Peyer's patch (tissue), 4 donors: Measurements from ENCODE around the gene DIPK1A. TPM values are rescaled to one million over a fixed set of nuclear protein-coding genes. Genes with fewer than 3 reads are reported as not detected.

Source experiments
- DNase-seq, 3 donors: peaks; one replicate each; pipeline ENCODE4 v3.0.0-alpha.2; 2017 to 2019
- H3K27ac ChIP-seq, 4 donors: fragments of 200-600 bp; sonication (generic); one replicate each; pipeline ENCODE4 v1.5.1; 2016 to 2019
- H3K27me3 ChIP-seq, 2 donors: fragments of 200-600 bp; sonication (generic); one replicate each; pipeline ENCODE4 v1.5.1; 2019
- H3K36me3 ChIP-seq, 3 donors: fragments of 200-600 bp; sonication (generic); one replicate each; pipeline ENCODE4 v1.5.1; 2016 to 2019
- H3K4me1 ChIP-seq, 4 donors: fragments of 200-600 bp; sonication (generic); one replicate each; pipeline ENCODE4 v1.5.1; 2016 to 2019
- H3K4me3 ChIP-seq, 4 donors: fragments of 200-600 bp; sonication (generic); 1 replicate in 3 of 4; 2 replicates in 1 of 4; pipeline ENCODE4 v1.5.1; 2016 to 2019; ENCODE audit warnings: mild to moderate bottlenecking in 1 of 4
- H3K9me3 ChIP-seq, 4 donors: fragments of 200-600 bp; sonication (generic); one replicate each; pipeline ENCODE4 v1.5.1; 2016 to 2019; ENCODE audit warnings: mild to moderate bottlenecking in 1 of 4
- CTCF ChIP-seq, 6 experiments: fragments of 450-650 bp in 4 of 6; fragments of 200-600 bp in 2 of 6; sonication (generic) in 1 of 6; IDR thresholded peaks; one replicate each; pipeline ENCODE4 v1.5.1; 2017 to 2019; ENCODE audit warnings: antibody characterized with exemption in 6 of 6, mild to moderate bottlenecking in 3 of 6, moderate library complexity in 1 of 6
- POLR2A ChIP-seq, 2 donors: fragments of 450-650 bp; IDR thresholded peaks; one replicate each; pipeline ENCODE4 v1.5.1; 2017; ENCODE audit warnings: antibody characterized with exemption in 2 of 2, mild to moderate bottlenecking in 2 of 2, moderate library complexity in 2 of 2
- total RNA-seq, 4 donors: library from RNA; depleted of rRNA; stranded (reverse); fragments of >200 nt; gene quantifications; one replicate each; pipeline ENCODE4 v1.1.0, GENCODE V29; 2016

DIPK1A gene
- total RNA-seq, 4 donors from 2014 or later: 5.1 to 12.4 (median 7.8) TPM

DNA sequence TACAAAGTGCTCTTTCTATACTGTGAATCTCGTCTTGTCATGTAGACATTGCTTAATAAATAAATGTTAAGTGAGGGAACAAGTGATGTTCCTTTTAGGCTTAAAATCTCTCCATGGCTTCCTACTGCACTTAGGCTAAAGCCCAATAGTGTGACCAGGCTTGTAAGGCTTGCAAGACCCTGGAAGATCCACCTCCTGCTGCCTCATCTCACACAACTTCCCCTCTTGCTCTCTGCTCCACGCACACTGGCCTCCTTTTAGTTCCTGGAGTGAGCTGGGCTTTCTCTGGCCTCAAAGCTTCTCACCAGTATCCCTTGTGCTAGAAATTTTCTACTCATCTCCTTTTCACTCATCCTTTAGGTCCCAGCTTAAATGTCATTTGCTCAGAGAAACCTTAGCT, 41.5 kb upstream of the DIPK1A start:
- H3K4me1 ChIP-seq: no peaks in the 10 kb centered on the region
- TF ChIP-seq POLR2A (IDR thresholded peaks at IDR 0.05): no peak
- no peak for TF ChIP-seq CTCF (IDR thresholded peaks at IDR 0.05)
- H3K27ac ChIP-seq: no peak overlapping the region
- no peak overlapping the region for H3K4me3 ChIP-seq
- no peaks in the 10 kb centered on the region for H3K36me3 ChIP-seq
- DNase-seq: no peak
- no peaks in the 10 kb centered on the region for H3K27me3 ChIP-seq
- no peaks in the 10 kb centered on the region for H3K9me3 ChIP-seq

- TF ChIP-seq POLR2A (IDR thresholded peaks at IDR 0.05): no peak
- H3K4me3 ChIP-seq: no peak overlapping the region
- H3K27me3 ChIP-seq: no peaks in the 10 kb centered on the region
- no peaks in the 10 kb centered on the region for H3K4me1 ChIP-seq
- H3K9me3 ChIP-seq: no peaks in the 10 kb centered on the region
- H3K36me3 ChIP-seq: no peaks in the 10 kb centered on the region
- no peak for DNase-seq
- H3K27ac ChIP-seq: no peak overlapping the region
Measured at GRCh38 chr1:93001893-93002292, 40.6 kb upstream of the DIPK1A start.

DNA sequence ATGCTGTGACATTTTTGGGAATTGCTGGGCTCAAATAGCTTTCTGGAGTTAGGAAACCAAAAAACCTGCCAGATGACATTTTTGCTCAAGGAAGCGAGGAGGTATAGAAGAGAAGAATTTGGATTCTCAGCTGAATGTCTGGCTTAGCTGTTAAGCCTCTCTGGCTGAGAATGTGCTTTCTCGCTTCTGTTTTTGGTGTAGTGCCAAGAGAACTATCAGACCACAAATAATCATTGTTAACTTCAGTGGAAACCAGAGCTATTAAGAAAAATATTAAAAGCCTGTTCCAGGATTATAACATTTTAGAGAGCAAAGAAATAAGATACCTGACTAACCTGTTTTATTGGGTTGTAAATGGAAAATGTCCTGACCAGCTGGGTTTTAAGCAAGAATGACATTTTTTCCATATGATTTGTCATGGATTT, 39.5 kb upstream of the DIPK1A start:
- DNase-seq: no peak
- no peaks in the 10 kb centered on the region for H3K4me1 ChIP-seq
- no peaks in the 10 kb centered on the region for H3K27me3 ChIP-seq
- no peak overlapping the region for H3K4me3 ChIP-seq
- H3K9me3 ChIP-seq: no peaks in the 10 kb centered on the region
- no peak overlapping the region for H3K27ac ChIP-seq
- TF ChIP-seq POLR2A (IDR thresholded peaks at IDR 0.05): no peak
- H3K36me3 ChIP-seq: no peaks in the 10 kb centered on the region

DNA sequence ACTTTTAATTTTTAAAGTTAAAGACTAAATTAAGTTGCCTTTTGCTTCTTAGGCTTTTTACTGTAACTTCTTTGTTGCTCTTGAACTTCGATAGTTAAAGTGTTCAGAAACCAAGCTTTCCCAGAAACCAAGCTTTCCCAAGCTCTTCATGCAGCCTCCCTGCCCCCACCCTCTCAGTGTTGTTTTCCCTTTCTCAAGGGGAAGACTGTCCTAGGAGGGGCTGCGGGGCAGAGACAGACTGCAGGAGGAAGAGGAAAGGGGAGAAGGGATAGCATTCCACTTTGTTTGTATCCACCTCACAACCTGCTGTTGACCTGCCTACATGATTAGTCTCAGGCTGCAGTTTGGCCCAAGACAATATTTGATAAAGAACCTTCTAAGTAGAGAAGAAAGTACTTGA, 39.0 kb upstream of the DIPK1A start:
- H3K4me1 ChIP-seq: no peaks in the 10 kb centered on the region
- no peak for DNase-seq
- H3K4me3 ChIP-seq: no peak overlapping the region
- no peaks in the 10 kb centered on the region for H3K27me3 ChIP-seq
- no peak for TF ChIP-seq CTCF (IDR thresholded peaks at IDR 0.05)
- no peak for TF ChIP-seq POLR2A (IDR thresholded peaks at IDR 0.05)
- H3K27ac ChIP-seq: no peak overlapping the region
- no peaks in the 10 kb centered on the region for H3K36me3 ChIP-seq
- H3K9me3 ChIP-seq: no peaks in the 10 kb centered on the region

DNA sequence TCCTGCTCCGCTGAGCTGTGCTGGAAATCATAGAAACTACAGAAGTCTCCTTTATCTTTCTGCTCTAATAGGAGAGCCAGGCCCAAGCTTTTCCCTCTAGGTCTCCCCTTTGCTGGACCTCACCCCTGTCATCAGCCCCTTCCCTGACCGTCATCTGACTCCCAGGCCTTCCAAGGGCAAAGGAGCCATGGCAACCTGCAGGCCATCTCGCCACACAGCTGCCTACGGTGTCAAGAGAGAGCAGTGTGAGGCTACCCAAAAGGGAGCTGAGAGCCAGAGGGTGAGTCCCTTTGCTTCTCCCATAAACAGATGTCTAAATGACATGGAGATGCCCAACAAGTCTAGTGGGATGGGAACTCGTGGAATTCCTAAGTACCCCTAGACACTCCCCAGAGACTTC, 37.6 kb upstream of the DIPK1A start:
- no peak for TF ChIP-seq CTCF (IDR thresholded peaks at IDR 0.05)
- no peak for TF ChIP-seq POLR2A (IDR thresholded peaks at IDR 0.05)
- Histone ChIP-seq H3K4me1 (no peaks in the 10 kb centered on the region), H3K36me3 (no peaks in the 10 kb centered on the region), H3K27ac (no peak overlapping the region), H3K4me3 (no peak overlapping the region), H3K27me3 (no peaks in the 10 kb centered on the region), H3K9me3 (no peaks in the 10 kb centered on the region)
- DNase-seq: no peak

- Histone ChIP-seq H3K36me3 (no peaks in the 10 kb centered on the region), H3K9me3 (no peaks in the 10 kb centered on the region), H3K4me3 (no peak overlapping the region), H3K27me3 (no peaks in the 10 kb centered on the region), H3K4me1 (no peaks in the 10 kb centered on the region), H3K27ac (peak overlapping the region in 1 of 4 donors; percentile 45)
- TF ChIP-seq CTCF (IDR thresholded peaks at IDR 0.05) (no peak), POLR2A (IDR thresholded peaks at IDR 0.05) (no peak)
- DNase-seq: no peak
Measured at GRCh38 chr1:92995441-92996430, 34.5 kb upstream of the DIPK1A start.
